DMS 273 treated with DMSO at 0.1 percent for 48 hours (cell line): Measurements from ENCODE around the gene LPP.

Source experiments
- DNase-seq: peaks from one replicate; lab custom pipeline; 2025; lab: John Stamatoyannopoulos, UW

The LPP gene

GRCh38 chr3:188220988-188221818 lies 67.2 kb downstream of the LPP start:
- no peak for DNase-seq

GRCh38 chr3:188223936-188224335 lies 70.0 kb downstream of the LPP start:
- no peak for DNase-seq

GRCh38 chr3:188227442-188227841 lies 73.5 kb downstream of the LPP start:
- DNase-seq = no peak

GRCh38 chr3:188229177-188229576 lies 75.2 kb downstream of the LPP start:
- no peak for DNase-seq

- DNase-seq = no peak
Observed at GRCh38 chr3:188229726-188230125, 75.8 kb downstream of the LPP start.

- DNase-seq = no peak
Observed at GRCh38 chr3:188230962-188231361, 77.0 kb downstream of the LPP start.

- no peak for DNase-seq
Observed at GRCh38 chr3:188231456-188231855, 77.5 kb downstream of the LPP start.

- DNase-seq = no peak
Observed at GRCh38 chr3:188232656-188233055, 78.7 kb downstream of the LPP start.

- no peak for DNase-seq
Observed at GRCh38 chr3:188233320-188233719, 79.4 kb downstream of the LPP start.

- no peak for DNase-seq
Observed at GRCh38 chr3:188234132-188234531, 80.2 kb downstream of the LPP start.

- DNase-seq = no peak
Observed at GRCh38 chr3:188236271-188236670, 82.3 kb downstream of the LPP start.

GRCh38 chr3:188239035-188239434 lies 85.1 kb downstream of the LPP start:
- DNase-seq = no peak

- DNase-seq = no peak
Observed at GRCh38 chr3:188239577-188239976, 85.6 kb downstream of the LPP start.

- no peak for DNase-seq
Observed at GRCh38 chr3:188240189-188240981, 86.4 kb downstream of the LPP start.

- no peak for DNase-seq
Observed at GRCh38 chr3:188241072-188241471, 87.1 kb downstream of the LPP start.

GRCh38 chr3:188241883-188242282 lies 87.9 kb downstream of the LPP start:
- DNase-seq = no peak

GRCh38 chr3:188242436-188243123 lies 88.6 kb downstream of the LPP start:
- DNase-seq = no peak

GRCh38 chr3:188243124-188243795 lies 89.3 kb downstream of the LPP start:
- no peak for DNase-seq

GRCh38 chr3:188244395-188244861 lies 90.5 kb downstream of the LPP start:
- DNase-seq = no peak

GRCh38 chr3:188246905-188247304 lies 92.9 kb downstream of the LPP start:
- no peak for DNase-seq

GRCh38 chr3:188248036-188248561 lies 94.1 kb downstream of the LPP start:
- DNase-seq = no peak
